ENCODE results near the gene DAPK2. TPM values are rescaled to one million over a fixed set of nuclear protein-coding genes. Genes with fewer than 3 reads are reported as not detected.
A peak's percentile ranks its signal among the peaks of the same experiment; 100 is the strongest.

The DAPK2 gene
- total RNA-seq, 1 donor from 2014 or later: 2.6 TPM

DNA sequence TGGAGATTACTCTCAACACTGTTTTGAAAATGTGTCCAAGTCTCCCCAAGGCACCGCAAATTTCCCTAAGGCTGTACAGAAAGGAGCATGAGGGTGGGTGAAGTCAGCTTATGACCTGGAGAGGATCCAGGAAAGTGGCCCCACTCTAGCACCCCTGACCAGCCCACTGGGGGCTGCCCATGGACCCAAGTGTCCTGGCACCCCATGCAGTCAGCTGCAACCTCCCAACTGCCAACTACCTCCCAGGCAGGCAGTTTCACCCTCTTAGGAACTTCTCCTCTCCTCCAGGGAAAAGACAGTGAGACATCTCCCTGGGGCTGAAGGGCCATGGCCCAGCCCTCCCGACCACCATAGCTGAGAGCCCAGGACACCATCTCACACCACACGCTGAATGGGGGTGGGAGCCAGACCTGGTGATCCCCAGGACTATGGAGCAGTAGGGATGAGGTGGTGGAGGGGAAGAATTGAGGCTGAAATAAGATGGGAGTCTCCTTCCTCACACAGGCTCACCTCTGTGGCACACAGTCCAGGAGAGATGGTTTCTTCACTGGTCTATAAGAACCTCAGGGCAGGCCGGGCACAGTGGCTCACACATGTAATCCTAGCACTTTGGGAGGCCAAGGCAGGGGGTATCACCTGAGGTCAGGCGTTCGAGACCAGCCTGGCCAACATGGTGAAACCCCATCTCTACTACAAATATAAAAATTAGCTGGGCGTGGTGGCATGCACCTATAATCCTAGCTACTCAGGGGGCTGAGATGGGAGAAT lies 104.4 kb downstream of the DAPK2 start:
- Mint-ChIP-seq H3K27ac (ENCODE audit: unreplicated experiment) (peak overlapping the region; percentile 98), H3K27me3 (ENCODE audit: unreplicated experiment) (peaks cover 8% of the 10 kb centered on the region), H3K36me3 (ENCODE audit: unreplicated experiment) (no peaks in the 10 kb centered on the region), H3K4me3 (ENCODE audit: unreplicated experiment) (peak overlapping the region; percentile 35), H3K4me1 (ENCODE audit: low read depth, unreplicated experiment) (peaks cover 25% of the 10 kb centered on the region), H3K9me3 (ENCODE audit: unreplicated experiment) (peaks cover 16% of the 10 kb centered on the region)
- no peak for DNase-seq
- TF ChIP-seq, protein P1, sequence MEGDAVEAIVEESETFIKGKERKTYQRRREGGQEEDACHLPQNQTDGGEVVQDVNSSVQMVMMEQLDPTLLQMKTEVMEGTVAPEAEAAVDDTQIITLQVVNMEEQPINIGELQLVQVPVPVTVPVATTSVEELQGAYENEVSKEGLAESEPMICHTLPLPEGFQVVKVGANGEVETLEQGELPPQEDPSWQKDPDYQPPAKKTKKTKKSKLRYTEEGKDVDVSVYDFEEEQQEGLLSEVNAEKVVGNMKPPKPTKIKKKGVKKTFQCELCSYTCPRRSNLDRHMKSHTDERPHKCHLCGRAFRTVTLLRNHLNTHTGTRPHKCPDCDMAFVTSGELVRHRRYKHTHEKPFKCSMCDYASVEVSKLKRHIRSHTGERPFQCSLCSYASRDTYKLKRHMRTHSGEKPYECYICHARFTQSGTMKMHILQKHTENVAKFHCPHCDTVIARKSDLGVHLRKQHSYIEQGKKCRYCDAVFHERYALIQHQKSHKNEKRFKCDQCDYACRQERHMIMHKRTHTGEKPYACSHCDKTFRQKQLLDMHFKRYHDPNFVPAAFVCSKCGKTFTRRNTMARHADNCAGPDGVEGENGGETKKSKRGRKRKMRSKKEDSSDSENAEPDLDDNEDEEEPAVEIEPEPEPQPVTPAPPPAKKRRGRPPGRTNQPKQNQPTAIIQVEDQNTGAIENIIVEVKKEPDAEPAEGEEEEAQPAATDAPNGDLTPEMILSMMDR (IDR thresholded peaks at IDR 0.05; ENCODE audit: partially characterized antibody, unreplicated experiment): no peak

- peak; percentile 41 for DNase-seq
- Mint-ChIP-seq H3K27me3 (ENCODE audit: unreplicated experiment) (peaks cover 8% of the 10 kb centered on the region), H3K4me3 (ENCODE audit: unreplicated experiment) (peak overlapping the region; percentile 55), H3K9me3 (ENCODE audit: unreplicated experiment) (peaks cover 16% of the 10 kb centered on the region), H3K36me3 (ENCODE audit: unreplicated experiment) (no peaks in the 10 kb centered on the region), H3K27ac (ENCODE audit: unreplicated experiment) (peak overlapping the region; percentile 98), H3K4me1 (ENCODE audit: low read depth, unreplicated experiment) (peaks cover 25% of the 10 kb centered on the region)
- TF ChIP-seq, protein P1 (IDR thresholded peaks at IDR 0.05; ENCODE audit: partially characterized antibody, unreplicated experiment): no peak
Observed at GRCh38 chr15:63940966-63941620, 105.2 kb downstream of the DAPK2 start.

- no peak for DNase-seq
- H3K4me3 Mint-ChIP-seq (ENCODE audit: unreplicated experiment): no peak overlapping the region
- peaks cover 20% of the 10 kb centered on the region for H3K4me1 Mint-ChIP-seq (ENCODE audit: low read depth, unreplicated experiment)
- peak overlapping the region; percentile 87 for H3K27ac Mint-ChIP-seq (ENCODE audit: unreplicated experiment)
- no peaks in the 10 kb centered on the region for H3K36me3 Mint-ChIP-seq (ENCODE audit: unreplicated experiment)
- peaks cover 14% of the 10 kb centered on the region for H3K9me3 Mint-ChIP-seq (ENCODE audit: unreplicated experiment)
- H3K27me3 Mint-ChIP-seq (ENCODE audit: unreplicated experiment): peaks cover 8% of the 10 kb centered on the region
- TF ChIP-seq, protein P1 (IDR thresholded peaks at IDR 0.05; ENCODE audit: partially characterized antibody, unreplicated experiment): no peak
Observed at GRCh38 chr15:63939531-63940130, 106.7 kb downstream of the DAPK2 start.

DNA sequence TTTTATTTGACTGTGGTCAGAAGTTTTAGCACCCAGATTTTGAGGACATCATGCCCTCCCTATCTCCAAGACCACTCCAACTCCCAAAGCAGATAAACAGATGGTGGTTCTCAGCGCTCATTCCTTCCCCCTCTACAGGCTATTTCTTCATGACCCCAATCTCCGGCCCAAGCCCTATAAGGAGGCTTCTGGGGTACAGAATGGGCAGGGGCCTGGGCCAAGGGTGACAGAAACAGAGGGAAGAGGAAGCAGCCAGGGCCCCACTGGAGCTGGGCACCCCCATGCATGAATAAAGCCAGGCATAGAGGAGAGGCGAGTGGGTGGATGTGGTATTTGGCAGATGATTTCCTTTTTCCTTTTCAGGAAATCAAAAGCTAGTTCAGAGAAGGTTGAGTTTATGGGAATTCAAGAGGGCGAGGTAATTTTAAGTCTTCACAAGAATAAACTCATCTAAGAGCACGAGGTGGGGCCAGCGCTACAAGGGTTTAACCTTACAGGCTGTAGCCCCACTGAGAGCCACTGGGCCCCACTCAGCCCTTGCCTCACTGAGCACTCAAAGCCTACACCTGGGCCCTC lies 107.7 kb downstream of the DAPK2 start:
- peaks cover 20% of the 10 kb centered on the region for H3K4me1 Mint-ChIP-seq (ENCODE audit: low read depth, unreplicated experiment)
- no peak for DNase-seq
- TF ChIP-seq, protein P1 (IDR thresholded peaks at IDR 0.05; ENCODE audit: partially characterized antibody, unreplicated experiment): no peak
- H3K4me3 Mint-ChIP-seq (ENCODE audit: unreplicated experiment): no peak overlapping the region
- peak overlapping the region; percentile 87 for H3K27ac Mint-ChIP-seq (ENCODE audit: unreplicated experiment)
- H3K9me3 Mint-ChIP-seq (ENCODE audit: unreplicated experiment): peaks cover 14% of the 10 kb centered on the region
- no peaks in the 10 kb centered on the region for H3K36me3 Mint-ChIP-seq (ENCODE audit: unreplicated experiment)
- peaks cover 10% of the 10 kb centered on the region for H3K27me3 Mint-ChIP-seq (ENCODE audit: unreplicated experiment)
